HG03520 (cell line): ENCODE data around the gene STAB1.
A peak's percentile ranks its signal among the peaks of the same experiment; 100 is the strongest.

Experiments
- ATAC-seq: cut with Tn5 transposase; IDR thresholded peaks from one replicate; pipeline ENCODE4 v1.9.1; 2021; ENCODE audit warnings: mild to moderate bottlenecking, moderate library complexity; ENCODE audit not compliant: unreplicated experiment

Gene STAB1

DNA sequence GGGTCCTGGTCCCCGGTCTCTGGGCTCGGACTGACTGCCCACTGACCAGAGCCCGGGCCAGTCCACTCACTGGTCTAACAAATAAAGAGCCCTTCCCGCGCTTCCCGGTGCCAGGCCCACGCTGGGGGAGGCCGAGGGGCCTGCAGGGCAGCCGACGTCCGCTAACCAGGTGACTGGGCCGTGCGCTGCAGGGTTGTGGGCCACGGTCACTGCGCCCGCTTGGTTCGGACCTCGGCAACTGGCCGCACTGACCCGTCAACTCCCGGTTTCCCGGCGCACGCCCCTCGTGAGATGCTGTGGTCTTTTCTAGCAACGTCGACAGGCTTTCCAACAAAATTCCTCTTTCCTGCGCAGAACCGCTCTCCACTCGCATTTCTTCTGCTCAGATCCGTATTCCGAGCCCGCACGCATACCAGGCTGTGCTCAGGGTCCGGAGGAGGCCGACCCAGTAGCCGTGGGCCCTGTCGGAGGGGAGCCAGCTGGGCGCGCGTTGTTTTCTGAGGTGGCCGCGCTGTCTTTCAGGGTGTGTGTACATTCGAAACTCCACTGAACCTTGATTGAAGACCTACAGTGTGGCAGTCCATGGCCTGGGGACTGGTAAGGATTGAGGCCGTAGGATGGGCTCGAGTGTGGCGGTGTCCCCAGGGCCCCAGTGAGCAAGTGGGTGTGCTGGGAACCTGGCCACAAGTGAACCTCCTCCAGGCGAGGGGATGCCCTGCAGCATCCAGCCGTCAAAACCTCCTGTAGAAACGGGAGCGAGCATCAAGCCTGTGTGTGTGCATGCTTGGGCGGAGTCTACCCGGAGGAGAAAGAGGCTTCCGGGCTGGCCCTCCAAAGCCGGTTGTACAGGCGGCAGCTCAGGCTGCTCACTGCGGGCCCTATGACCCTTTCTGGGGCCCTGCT lies 39.4 kb downstream of the STAB1 start:
- ATAC-seq, result no peak

DNA sequence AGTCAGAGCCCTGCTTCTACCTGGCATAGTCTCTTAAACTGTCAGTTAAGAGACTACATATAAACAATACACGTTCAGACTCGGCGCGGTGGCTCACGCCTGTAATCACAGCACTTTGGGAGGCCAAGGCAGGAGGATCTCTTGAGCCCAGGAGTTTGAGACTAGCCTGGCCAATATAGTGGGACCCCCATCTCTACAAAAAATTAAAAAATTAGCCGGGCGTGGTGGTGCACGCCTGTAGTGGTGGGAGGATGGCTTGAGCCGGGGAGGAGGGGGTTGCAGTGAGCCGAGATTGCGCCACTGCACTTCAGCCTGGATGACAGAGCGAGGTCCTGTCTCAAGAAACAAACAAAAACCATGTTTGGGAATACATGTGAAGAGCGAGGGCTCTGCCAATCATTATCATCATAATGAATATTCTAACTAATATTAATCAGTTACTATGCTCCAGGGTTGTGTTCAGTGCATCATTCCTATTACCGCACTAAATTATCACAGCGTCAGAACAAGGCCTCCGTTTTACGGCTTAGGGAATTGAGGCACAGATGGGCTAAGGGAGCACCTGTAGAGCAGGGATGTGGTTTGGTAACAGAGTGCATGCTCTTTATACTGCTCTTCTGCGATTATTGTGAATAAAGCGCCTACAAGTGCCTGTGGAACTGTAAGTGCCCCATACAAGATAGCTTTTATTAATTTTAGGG lies 40.4 kb downstream of the STAB1 start:
- ATAC-seq, result no peak

DNA sequence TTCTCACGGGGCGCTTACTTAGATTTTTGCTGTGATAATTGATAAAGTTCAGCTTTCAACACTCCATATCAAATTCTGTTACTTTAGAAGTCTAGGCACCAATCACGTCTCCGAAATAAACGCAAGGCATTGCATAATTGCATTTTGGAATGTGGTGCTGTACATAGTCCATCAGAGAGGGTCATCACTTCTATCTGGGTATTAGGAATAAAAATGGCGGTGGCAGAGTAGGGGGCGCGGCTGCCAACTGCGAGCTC lies 40.9 kb downstream of the STAB1 start:
- no peak for ATAC-seq

DNA sequence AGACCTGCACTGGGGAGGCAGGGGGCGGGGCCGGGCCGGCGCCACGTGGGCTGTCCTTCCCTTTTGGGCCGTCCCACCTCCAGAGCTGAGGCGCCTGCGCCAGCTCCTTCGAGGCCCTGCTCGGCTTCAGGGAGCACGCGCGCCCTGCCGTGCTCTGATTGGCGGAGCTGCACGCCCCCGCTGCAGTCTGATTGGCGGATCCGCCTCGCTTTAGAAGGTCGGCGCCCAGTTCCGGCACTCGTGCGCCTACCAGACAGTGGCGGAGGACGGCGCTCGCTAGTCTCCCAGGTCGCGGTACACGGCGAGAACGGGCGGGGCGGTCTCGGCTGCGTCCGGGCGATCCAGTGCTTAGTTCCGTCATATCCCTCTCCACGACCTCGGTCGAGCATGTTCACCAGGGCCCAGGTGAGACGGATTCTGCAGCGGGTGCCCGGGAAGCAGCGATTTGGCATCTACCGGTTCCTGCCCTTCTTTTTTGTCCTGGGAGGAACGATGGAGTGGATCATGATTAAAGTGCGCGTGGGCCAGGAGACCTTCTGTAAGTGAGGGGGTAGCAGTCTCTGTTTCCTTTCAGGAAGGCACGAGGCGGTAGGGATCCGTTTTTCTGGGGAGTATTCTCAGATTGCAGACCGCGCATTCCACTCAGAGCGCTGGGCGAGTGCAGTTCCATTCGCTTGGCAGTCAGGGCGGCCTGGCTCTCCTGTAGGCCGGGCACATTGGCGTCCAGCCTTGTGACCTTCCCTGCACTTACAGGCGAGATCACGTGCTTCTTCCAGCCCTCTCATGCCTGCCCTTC lies 41.4 kb downstream of the STAB1 start, which contains the start of gene UQCC5:
Gene UQCC5 (plus strand): TSS at position 237 of the 796 bp plus-strand sequence. CDS start 151 bp downstream, at position 388.
- peak; percentile 79 for ATAC-seq

DNA sequence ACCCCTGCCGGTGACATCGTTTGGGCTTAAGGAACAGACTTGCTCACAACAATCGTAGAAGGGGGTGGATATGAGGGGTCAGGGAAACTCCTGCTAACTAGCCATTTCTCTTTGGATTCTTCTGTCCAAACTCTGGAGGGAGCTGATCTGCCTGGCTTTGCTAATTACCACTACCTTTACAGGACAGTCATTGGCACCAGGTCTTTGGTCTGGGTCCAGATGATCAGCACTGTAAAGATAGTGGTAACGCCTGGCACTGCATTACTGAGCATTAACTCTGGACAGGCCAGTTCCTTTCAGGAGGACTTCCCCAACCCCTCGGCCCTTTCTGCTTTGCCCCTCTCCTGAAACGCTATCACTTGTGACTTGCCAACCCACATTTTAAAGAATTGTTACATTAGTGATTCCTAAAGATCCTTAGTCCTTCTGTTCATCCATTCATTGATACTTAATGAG lies 42.1 kb downstream of the STAB1 start:
- no peak for ATAC-seq

DNA sequence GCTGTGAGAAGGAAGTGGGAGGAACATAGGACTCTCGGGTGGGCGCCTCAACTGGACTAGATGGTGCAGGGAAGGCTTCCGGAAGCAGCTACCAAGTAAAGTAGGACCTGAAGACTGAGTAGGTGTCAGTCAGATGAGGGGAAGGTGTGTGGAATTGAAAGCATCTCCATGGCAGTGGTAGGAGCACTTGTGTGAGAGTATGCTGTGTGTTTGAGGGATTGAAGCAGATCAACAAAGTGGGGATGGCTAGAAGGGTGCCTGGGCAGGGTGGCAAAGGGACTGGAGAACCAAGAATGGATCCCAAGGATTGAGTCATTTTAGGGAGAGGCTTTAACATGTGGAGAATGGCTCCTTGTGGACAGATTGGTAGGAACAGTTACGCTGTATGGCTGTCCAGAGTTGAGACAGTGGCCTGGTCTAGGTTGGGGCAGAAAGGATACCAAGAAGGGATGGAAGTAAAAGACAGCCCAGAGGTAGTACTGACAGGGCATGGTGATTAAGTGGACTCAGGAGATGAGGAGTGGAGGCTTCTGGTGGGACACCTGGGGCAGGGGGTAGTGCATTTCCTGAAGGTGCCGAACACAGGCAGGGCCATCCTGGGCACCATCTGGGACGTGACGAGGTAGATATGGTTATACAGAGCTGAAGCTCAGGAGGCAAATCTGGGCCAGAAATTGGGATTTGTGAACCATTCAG lies 42.7 kb downstream of the STAB1 start:
- no peak for ATAC-seq

DNA sequence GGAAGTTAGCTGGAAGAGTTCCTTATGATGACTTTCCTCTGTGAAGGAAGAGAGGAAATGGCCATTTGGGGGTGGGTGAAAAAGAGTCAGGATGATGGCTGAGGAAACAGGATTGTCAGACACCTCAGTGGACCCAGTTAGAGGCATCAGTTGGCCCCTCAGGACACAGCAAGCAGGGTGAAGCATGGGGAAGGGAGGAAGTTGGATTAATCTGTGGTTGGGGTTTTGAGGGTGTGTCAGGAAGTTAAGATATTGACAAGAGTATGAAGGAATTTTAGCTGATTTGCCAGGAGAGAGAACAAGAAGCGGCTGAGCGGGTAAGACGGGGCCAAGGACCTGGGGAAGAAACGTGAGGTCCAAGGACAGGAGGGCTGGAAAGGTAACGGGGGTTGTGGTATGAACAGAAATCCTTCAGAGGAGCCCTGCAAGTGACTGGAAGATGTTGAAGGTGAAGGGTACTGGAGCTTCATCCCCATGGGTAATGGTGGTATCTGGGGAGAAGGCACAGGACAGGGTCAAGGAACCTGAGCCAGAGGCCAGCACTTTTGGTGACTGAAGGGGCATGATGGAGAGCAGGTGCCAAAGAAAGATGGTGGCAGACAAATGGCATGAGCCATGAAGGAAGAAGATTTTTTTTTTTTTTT lies 44.0 kb downstream of the STAB1 start:
- ATAC-seq, result no peak

DNA sequence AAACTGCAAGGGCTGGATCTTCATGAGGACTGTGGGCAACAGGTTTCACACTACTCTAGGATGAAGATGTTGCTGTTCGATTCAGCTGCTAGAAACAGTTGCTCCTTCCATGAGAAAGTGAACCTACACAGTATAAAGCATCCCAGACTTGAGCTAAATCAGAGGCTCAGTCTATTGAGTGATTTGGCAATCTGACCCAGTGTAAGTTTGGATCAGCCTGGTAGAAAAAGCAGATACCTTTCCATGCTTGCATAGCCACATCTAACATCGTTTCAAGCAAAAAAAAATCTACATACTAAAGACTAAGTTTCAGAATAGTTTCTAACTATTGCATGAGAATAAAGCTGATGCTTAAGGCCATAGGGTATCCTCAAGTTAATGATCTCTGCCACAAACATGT lies 45.9 kb downstream of the STAB1 start:
- no peak for ATAC-seq

DNA sequence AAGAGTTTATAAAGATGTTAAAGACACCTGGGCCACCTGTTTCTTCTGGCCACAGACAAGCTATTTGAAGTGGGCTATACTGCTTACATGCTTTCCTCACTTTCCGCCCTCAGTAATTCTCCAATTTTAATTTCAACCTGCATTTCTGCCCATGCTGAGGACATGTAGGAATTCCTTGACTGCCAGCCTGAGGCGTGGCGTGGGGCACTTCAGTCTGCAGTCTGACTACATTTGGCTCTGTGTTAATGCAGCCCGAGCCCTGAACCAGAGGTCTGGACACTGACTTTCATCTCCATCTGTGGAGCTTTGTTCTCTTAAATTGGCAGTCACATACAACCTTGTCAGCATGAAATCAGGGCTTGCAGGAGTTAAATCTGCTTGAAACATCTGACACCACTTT lies 49.8 kb downstream of the STAB1 start:
- ATAC-seq, result no peak

DNA sequence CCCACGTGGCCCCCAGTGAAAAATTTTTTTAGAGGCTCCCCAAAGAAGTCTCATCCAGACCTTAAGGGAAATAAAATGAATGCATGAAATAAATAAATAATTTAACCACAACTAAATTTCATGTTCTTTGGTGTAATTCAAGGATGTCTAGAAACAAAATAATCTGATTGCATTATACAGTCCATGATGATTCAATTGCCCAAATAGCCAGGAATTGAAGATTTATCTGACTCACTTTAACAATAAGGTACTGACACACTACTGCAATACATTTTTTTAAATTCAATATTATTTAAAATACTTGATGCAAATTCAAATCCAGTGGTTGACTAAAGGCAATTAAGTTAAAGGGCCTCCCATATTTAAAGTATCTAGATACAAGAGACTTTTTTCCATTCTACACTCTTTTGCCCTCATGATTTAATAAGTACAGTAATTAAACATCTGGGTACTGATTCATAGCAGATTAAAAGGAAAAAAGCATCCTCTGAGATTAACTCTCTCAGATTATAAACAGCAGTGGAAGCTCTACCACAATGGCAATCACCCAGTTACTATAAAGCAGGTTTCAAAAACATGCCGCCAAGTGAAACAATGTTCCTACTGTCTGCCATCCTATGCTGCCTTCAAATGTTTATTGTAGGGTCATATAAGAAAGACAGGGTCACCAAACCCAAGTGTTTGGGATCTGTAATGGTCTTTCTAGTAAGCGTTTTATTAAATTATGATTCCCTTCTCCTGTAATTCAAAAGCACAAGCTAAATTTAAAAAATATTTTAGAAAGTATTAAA lies 51.2 kb downstream of the STAB1 start:
- no peak for ATAC-seq

DNA sequence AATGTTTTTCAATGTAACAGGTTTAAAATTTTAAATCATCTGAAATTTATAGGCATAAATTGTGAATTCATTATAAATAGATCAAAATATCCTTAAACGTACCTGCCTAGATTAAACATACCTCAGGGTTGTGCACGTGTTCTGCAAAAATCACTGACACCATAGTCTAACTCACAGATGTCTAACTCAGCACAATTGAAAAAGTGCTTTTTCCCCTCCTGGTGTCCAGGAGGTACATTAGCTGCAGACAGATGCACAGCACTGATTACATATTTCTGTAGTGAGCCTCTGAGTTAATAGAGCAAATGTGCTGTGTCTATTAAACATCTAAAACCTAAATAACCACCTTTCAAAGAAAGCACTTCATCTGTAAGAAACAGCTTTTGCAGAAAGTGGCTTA lies 52.0 kb downstream of the STAB1 start:
- no peak for ATAC-seq

DNA sequence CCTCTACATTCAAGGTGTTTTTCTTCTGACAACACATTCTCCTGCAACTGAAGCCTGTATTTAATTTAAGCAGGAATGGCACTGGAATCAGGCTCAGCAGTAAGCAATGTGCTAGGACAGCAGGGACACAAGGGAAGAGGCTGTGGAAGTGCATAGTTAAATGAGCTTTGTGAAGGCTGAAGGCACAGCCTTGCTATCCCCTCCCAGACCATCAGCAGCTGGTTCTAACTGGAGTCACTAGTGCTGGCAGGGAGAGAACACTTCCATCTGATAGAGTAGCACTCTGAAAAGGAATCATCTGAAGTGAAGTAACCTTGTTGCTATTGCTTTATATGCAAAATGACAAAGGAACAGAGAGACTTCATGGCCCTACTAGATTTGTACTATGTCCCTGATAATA lies 56.0 kb downstream of the STAB1 start:
- no peak for ATAC-seq

DNA sequence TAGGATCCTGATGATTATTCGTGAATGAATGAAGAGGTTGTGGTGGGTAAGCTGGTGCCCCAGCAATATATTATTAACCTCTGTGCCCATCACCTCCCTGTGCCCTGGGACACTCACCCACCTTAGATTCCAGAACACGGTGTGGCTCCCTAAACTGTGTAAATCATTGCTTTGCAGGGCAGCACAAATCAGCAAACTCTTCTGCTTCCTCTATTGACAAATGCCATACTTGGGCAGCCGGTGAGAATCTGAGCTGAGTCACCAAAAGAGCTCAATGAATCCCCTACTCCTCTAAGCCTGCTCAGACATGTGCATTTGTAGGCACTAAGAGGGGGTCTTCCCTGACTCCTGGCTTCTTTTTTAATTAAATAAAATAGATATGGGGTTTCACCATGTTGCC lies 57.0 kb downstream of the STAB1 start:
- ATAC-seq, result no peak

DNA sequence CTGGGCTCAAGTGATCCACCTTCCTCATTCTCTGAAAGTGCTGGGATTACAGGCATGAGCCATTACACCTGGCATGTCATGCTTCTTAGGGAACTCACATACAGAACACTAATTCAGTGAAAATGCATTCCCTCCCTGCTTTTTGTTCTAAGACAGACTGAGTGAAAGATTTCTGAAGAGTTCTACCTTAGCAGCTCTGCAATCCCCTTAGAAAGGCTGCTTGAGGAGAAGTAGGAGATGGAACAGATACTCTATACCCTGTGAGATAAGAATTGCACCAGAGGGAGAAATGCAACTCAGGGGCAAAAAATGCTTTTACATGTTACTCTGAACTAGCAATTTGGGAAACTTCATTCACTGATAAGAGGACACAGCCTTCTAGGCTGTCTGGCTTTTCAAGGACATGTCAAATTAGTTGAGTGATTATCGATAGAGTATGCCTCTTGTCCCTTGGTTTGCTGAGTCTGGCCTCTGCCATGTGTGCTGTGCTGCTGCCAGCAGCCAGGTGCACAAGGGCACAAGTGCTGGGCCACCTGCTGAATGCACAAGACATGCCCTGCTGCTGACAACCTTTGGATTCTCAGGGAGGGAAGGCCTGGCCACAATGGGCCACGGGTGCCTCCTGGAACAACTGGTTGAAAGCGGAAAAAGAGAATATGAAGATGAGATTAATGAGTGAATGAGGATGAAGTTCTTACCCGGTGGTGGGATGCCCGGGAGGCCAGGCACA lies 59.1 kb downstream of the STAB1 start:
- ATAC-seq, result no peak

DNA sequence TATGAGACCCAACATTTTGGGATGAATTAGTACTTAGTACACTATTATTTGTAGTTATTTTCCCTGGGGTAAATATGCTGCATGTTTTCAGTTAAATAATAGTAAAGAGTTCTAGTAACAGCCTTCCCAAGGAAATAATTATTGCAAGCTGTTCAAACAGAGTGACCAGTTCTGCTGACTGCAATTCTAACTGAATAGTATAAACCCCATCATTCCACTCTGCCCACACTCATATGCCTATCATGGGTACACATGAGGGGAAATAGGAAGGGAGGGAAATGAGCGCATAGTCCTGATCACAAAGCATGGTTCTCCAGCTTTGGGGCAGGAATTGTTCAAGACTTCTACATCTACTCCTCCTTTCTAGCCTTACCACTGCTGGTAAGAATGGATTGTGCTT lies 59.9 kb downstream of the STAB1 start:
- no peak for ATAC-seq

DNA sequence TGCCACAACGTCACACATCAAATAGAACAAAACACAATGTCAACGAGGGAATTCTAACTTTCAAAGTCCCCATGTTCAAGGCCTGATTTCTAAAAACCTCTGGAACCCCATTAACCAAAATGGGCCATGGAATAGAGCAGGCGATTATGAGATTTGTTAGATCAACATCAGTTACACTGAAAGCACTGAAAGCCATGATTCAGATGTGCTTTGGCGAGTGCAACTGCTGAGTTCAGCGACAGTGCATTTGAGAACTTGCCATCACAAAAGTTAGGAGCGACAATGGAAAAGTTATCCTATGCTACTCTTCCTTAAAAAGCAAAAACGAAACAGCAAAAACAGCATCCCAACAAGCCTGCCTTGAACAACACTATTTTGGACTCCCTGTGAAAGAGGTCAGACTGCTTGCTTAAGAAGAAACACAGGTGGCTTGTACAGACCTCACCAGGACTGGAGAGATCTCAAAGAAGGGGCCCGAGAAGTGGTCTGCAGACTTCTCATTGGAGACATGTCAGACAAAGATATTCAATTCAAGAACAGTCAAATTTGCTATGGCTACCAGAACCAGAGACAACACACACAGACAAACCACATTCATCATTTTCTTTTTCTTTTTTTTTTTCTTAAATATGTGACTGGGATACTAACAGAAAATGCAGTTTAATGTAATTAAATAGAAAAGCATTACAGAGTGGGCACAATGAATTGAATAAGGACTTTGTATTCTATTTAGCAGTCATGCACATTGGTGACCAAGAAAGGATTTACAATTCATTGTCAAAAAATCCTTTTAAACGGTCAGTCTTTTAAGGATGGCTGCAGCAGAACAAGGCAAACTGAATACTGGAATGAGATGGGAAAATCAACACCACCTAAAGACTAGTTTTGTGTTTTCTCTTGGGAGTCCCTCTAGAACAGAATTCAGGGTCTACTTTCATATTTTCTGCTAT lies 62.1 kb downstream of the STAB1 start:
- no peak for ATAC-seq

DNA sequence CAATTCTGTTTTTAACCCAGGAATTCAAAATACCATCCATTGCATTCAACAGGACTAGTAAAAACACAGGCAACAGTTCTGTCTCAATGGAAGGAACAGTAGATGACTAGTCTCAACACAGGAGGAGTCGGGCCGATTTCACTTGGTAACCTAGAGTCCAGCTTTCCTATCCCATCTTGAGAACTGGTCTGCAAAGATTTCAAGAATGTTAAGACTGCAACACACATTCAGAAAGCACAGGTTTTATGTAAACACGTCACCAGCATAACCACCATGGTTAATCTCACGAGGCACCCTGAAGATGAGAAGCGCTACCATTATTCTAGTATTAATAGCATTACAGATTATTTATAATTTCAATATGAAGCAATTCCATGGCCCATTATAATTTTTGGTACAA lies 63.3 kb downstream of the STAB1 start:
- ATAC-seq, result no peak
